Measurements from ENCODE around the gene LRP1B. TPM values are rescaled to one million over a fixed set of nuclear protein-coding genes. Genes with fewer than 3 reads are reported as not detected.

LRP1B gene
- total RNA-seq, 2 donors from 2014 or later, result 0.02 TPM; not detected in 1

- Mint-ChIP-seq H3K4me1 (no peaks in the 10 kb centered on the region), H3K36me3 (ENCODE audit: low read depth) (no peaks in the 10 kb centered on the region), H3K27ac (no peak overlapping the region), H3K27me3 (no peaks in the 10 kb centered on the region), H3K4me3 (no peak overlapping the region)
- no peaks in the 10 kb centered on the region for H3K9me3 ChIP-seq (ENCODE audit: control insufficient read depth, low read length, poor library complexity, severe bottlenecking)
- no peak for DNase-seq
- ATAC-seq, result no peak
Measured at GRCh38 chr2:141364821-141365220, 766.0 kb downstream of the LRP1B start.

DNA sequence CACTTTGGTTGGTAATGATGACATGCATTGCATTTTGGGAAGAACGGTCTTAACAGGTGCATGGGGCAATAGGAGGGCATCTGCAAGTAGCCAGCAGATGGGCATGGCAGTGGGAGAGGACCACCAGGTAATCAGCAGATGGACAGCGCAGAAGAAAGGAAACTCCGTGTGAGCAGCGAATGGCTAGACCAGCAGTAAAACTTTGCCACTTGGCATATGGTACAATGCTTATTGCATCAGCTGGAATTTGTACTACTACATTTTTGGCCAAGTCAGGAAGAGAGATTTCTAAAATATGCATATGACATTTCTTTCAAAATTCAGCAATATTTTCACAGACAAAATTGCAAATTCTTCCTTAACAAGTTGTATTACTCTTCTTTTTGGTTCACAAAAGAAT lies 768.5 kb downstream of the LRP1B start:
- H3K27ac Mint-ChIP-seq, result no peak overlapping the region
- no peaks in the 10 kb centered on the region for H3K36me3 Mint-ChIP-seq (ENCODE audit: low read depth)
- H3K4me1 Mint-ChIP-seq, result no peaks in the 10 kb centered on the region
- H3K4me3 Mint-ChIP-seq, result no peak overlapping the region
- no peaks in the 10 kb centered on the region for H3K9me3 ChIP-seq (ENCODE audit: control insufficient read depth, low read length, poor library complexity, severe bottlenecking)
- ATAC-seq (no peak), DNase-seq (no peak)
- no peaks in the 10 kb centered on the region for H3K27me3 Mint-ChIP-seq

DNA sequence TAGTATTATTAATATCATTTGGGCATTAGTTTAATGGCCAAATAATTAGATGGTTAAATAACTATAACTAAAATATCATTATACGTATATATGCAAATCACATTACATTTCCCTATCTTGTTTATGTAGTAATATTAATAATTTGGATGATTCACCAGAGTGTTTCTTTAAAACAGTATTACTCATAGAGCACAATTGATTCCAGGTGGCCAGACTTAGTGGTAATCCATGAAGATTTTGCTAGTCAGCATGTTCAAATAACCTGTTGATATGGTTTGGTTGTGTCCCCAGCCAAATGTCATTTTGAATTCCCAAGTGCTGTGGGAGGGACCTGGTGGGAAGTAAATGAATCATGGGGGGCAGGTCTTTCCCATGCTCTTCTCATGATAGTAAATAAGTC lies 782.3 kb downstream of the LRP1B start:
- Mint-ChIP-seq H3K36me3 (ENCODE audit: low read depth) (no peaks in the 10 kb centered on the region), H3K27ac (no peak overlapping the region), H3K4me3 (no peak overlapping the region), H3K27me3 (no peaks in the 10 kb centered on the region), H3K4me1 (no peaks in the 10 kb centered on the region)
- no peak for ATAC-seq
- DNase-seq, result no peak
- H3K9me3 ChIP-seq (ENCODE audit: control insufficient read depth, low read length, poor library complexity, severe bottlenecking), result peaks cover 3% of the 10 kb centered on the region

DNA sequence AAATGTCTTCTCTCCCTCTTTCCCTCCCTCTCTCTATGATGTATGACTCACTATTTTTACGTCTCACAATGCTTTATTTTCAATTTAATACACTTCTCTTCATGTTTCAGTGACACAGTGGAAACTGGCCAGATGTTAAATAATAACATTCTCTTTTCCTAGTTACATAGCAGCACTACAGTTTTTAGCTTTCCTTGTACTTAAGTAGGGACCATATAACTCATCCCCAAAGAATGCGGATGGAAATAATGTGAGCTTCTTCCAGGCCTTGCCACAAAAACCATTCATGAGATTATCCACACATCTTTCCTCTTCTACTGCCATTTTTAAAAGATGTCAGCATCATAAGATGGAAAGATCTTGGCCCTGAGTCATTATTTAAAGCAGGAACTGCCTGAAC lies 789.4 kb downstream of the LRP1B start:
- H3K27ac Mint-ChIP-seq, result no peak overlapping the region
- H3K36me3 Mint-ChIP-seq (ENCODE audit: low read depth), result no peaks in the 10 kb centered on the region
- H3K9me3 ChIP-seq (ENCODE audit: control insufficient read depth, low read length, poor library complexity, severe bottlenecking), result peaks cover 3% of the 10 kb centered on the region
- H3K27me3 Mint-ChIP-seq, result no peaks in the 10 kb centered on the region
- H3K4me1 Mint-ChIP-seq, result no peaks in the 10 kb centered on the region
- ATAC-seq (no peak), DNase-seq (no peak)
- H3K4me3 Mint-ChIP-seq, result no peak overlapping the region

DNA sequence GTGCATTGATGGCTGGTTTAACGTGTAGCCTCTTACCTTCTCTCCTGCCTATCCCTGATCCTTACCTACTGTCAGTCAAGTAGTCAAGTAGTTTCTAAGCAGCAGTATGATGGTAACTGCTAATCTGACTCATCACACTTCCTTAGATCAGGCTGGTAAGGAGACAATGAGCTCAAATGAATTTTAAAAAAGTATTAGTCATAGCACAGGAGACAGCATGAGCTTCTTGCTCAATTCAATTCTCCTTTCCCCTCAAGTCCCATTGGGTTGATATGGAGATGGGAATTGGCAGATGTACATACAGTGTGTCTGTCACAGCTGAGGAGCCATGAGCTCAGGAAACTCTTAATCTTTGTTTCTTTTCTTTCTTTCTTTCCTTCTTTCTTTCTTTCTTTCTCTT lies 799.7 kb downstream of the LRP1B start:
- DNase-seq (no peak), ATAC-seq (no peak)
- no peaks in the 10 kb centered on the region for H3K36me3 Mint-ChIP-seq (ENCODE audit: low read depth)
- H3K27me3 Mint-ChIP-seq, result no peaks in the 10 kb centered on the region
- no peak overlapping the region for H3K4me3 Mint-ChIP-seq
- H3K27ac Mint-ChIP-seq, result no peak overlapping the region
- H3K9me3 ChIP-seq (ENCODE audit: control insufficient read depth, low read length, poor library complexity, severe bottlenecking), result no peaks in the 10 kb centered on the region
- H3K4me1 Mint-ChIP-seq, result no peaks in the 10 kb centered on the region

- Mint-ChIP-seq H3K36me3 (ENCODE audit: low read depth) (no peaks in the 10 kb centered on the region), H3K27me3 (no peaks in the 10 kb centered on the region), H3K4me3 (no peak overlapping the region), H3K4me1 (no peaks in the 10 kb centered on the region), H3K27ac (no peak overlapping the region)
- DNase-seq, result no peak
- ATAC-seq, result no peak
- H3K9me3 ChIP-seq (ENCODE audit: control insufficient read depth, low read length, poor library complexity, severe bottlenecking), result no peaks in the 10 kb centered on the region
Measured at GRCh38 chr2:141329964-141330363, 800.9 kb downstream of the LRP1B start.

DNA sequence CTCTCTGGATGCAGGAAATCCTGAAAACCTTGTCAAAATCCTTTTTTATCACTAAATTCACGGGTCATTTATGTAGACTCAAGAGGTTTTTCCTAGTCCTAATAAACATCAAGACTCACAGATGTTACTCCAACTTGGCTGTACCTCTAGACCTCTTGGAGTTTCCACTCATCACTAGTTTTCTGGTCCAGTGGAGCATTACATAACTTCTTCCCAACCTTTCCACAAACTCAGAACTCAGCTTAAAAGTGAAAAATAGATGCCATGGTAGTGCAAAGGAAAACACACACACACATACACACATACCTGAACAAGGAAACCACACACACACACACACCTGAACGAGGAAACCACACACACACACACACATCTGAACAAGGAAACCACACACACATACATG lies 807.2 kb downstream of the LRP1B start:
- Mint-ChIP-seq H3K27ac (no peak overlapping the region), H3K27me3 (no peaks in the 10 kb centered on the region), H3K36me3 (ENCODE audit: low read depth) (no peaks in the 10 kb centered on the region), H3K4me3 (no peak overlapping the region), H3K4me1 (no peaks in the 10 kb centered on the region)
- no peak for ATAC-seq
- H3K9me3 ChIP-seq (ENCODE audit: control insufficient read depth, low read length, poor library complexity, severe bottlenecking), result no peaks in the 10 kb centered on the region
- no peak for DNase-seq

DNA sequence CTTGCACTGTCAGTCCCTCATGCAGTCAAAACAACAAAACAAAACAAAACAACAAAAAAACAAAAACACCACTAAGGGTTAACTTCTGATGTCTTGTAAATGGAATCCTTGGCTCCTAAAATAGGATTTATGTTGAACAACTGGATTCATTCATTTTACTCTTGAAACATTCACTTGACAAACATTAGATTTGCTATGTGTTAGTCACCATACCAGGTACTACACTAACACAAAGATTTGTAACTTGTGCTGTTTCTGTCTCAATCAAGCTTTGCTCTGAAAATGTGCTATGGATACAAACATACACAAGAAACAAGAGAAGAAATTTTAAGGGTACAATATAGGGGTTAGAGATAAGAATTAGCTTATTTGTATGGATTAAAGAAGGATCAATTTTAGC lies 812.8 kb downstream of the LRP1B start:
- no peaks in the 10 kb centered on the region for H3K9me3 ChIP-seq (ENCODE audit: control insufficient read depth, low read length, poor library complexity, severe bottlenecking)
- no peaks in the 10 kb centered on the region for H3K36me3 Mint-ChIP-seq (ENCODE audit: low read depth)
- DNase-seq (no peak), ATAC-seq (no peak)
- H3K4me1 Mint-ChIP-seq, result no peaks in the 10 kb centered on the region
- H3K27me3 Mint-ChIP-seq, result no peaks in the 10 kb centered on the region
- no peak overlapping the region for H3K4me3 Mint-ChIP-seq
- H3K27ac Mint-ChIP-seq, result no peak overlapping the region

DNA sequence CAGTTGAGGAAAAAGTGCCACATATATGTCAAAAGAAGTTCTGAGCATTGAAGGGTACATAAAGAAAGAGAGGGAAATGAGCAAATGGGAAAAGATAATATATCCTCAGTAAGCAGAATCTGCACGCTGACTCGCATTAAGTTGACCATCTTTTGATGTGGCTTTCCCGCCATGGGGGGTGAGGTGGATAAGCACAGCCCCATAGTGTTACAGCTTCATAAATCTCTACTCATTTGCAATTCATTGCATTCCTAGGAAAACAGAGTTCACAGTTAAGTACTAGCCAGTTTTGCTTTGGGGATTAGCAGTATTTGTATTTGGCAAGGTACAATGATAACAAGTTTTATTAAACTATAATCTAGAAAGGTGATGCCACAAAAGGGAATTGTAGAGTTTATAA lies 814.2 kb downstream of the LRP1B start:
- H3K9me3 ChIP-seq (ENCODE audit: control insufficient read depth, low read length, poor library complexity, severe bottlenecking), result no peaks in the 10 kb centered on the region
- ATAC-seq, result no peak

GRCh38 chr2:141316103-141316502 lies 814.7 kb downstream of the LRP1B start:
- Mint-ChIP-seq H3K27ac (no peak overlapping the region), H3K4me1 (no peaks in the 10 kb centered on the region), H3K4me3 (no peak overlapping the region), H3K27me3 (no peaks in the 10 kb centered on the region), H3K36me3 (ENCODE audit: low read depth) (no peaks in the 10 kb centered on the region)
- ATAC-seq (no peak), DNase-seq (no peak)
- H3K9me3 ChIP-seq (ENCODE audit: control insufficient read depth, low read length, poor library complexity, severe bottlenecking), result no peaks in the 10 kb centered on the region

More for the DNA sequence above, 814.2 kb downstream of the LRP1B start:
- H3K36me3 Mint-ChIP-seq (ENCODE audit: low read depth), result no peaks in the 10 kb centered on the region
- H3K4me1 Mint-ChIP-seq, result no peaks in the 10 kb centered on the region
- H3K27me3 Mint-ChIP-seq, result no peaks in the 10 kb centered on the region
- H3K4me3 Mint-ChIP-seq, result no peak overlapping the region
- no peak for DNase-seq
- no peak overlapping the region for H3K27ac Mint-ChIP-seq

GRCh38 chr2:141313972-141314371 lies 816.8 kb downstream of the LRP1B start:
- Mint-ChIP-seq H3K27ac (no peak overlapping the region), H3K4me1 (no peaks in the 10 kb centered on the region), H3K36me3 (ENCODE audit: low read depth) (no peaks in the 10 kb centered on the region), H3K27me3 (no peaks in the 10 kb centered on the region), H3K4me3 (no peak overlapping the region)
- H3K9me3 ChIP-seq (ENCODE audit: control insufficient read depth, low read length, poor library complexity, severe bottlenecking), result no peaks in the 10 kb centered on the region
- DNase-seq, result no peak
- ATAC-seq, result no peak

- no peaks in the 10 kb centered on the region for H3K4me1 Mint-ChIP-seq
- DNase-seq (no peak), ATAC-seq (no peak)
- no peaks in the 10 kb centered on the region for H3K36me3 Mint-ChIP-seq (ENCODE audit: low read depth)
- no peak overlapping the region for H3K27ac Mint-ChIP-seq
- no peaks in the 10 kb centered on the region for H3K9me3 ChIP-seq (ENCODE audit: control insufficient read depth, low read length, poor library complexity, severe bottlenecking)
- H3K27me3 Mint-ChIP-seq, result no peaks in the 10 kb centered on the region
- H3K4me3 Mint-ChIP-seq, result no peak overlapping the region
Measured at GRCh38 chr2:141311430-141311829, 819.4 kb downstream of the LRP1B start.

DNA sequence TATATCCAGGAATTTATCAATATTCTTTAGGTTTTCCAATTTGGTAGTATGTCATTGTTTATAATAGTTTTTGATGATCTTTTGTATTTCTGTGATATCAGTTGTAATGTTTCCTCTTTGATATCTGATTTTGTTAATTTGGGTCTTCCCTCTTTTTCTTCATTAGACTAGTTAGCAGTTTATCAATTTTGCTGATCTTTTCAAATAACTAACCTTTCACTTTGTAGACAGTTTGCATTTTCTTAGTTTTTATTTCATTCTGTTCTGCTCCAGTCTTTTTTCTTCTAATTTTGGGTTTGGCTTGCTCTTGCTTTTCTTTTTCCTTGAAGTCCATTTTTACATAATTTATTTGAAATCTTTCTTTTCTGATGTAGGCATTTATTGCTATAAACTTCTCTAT lies 824.4 kb downstream of the LRP1B start:
- DNase-seq (no peak), ATAC-seq (no peak)
- Mint-ChIP-seq H3K27me3 (no peaks in the 10 kb centered on the region), H3K4me1 (no peaks in the 10 kb centered on the region), H3K36me3 (ENCODE audit: low read depth) (no peaks in the 10 kb centered on the region), H3K27ac (no peak overlapping the region), H3K4me3 (no peak overlapping the region)
- no peaks in the 10 kb centered on the region for H3K9me3 ChIP-seq (ENCODE audit: control insufficient read depth, low read length, poor library complexity, severe bottlenecking)

DNA sequence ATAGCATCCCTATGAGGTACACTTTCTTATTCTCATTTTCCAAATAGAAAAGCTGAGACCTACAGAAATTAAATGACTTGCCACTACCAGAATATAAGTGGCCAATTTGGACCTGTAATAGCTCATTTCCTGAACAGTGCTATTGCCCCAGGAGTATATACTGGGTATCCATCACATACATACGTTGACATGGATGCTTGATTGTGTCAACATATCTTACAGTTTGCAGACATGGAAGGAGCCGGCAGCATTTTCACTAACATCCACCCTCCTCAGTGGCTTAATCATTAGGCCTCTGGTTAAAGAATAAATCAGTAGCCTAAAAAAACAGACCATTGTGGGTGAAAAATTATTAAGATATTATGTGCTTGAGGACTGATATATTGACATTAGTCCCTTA lies 829.3 kb downstream of the LRP1B start:
- no peak for DNase-seq
- no peaks in the 10 kb centered on the region for H3K9me3 ChIP-seq (ENCODE audit: control insufficient read depth, low read length, poor library complexity, severe bottlenecking)
- no peak for ATAC-seq
- Mint-ChIP-seq H3K4me3 (no peak overlapping the region), H3K4me1 (no peaks in the 10 kb centered on the region), H3K36me3 (ENCODE audit: low read depth) (no peaks in the 10 kb centered on the region), H3K27ac (no peak overlapping the region), H3K27me3 (no peaks in the 10 kb centered on the region)

- ATAC-seq (no peak), DNase-seq (no peak)
- H3K27me3 Mint-ChIP-seq, result no peaks in the 10 kb centered on the region
- peaks cover 2% of the 10 kb centered on the region for H3K9me3 ChIP-seq (ENCODE audit: control insufficient read depth, low read length, poor library complexity, severe bottlenecking)
- H3K4me3 Mint-ChIP-seq, result no peak overlapping the region
- no peaks in the 10 kb centered on the region for H3K36me3 Mint-ChIP-seq (ENCODE audit: low read depth)
- no peak overlapping the region for H3K27ac Mint-ChIP-seq
- no peaks in the 10 kb centered on the region for H3K4me1 Mint-ChIP-seq
Measured at GRCh38 chr2:141280037-141280436, 850.8 kb downstream of the LRP1B start.

Data from T-helper 17 cell (primary cell).